ENCODE results near the gene TOP3B. TPM values are rescaled to one million over a fixed set of nuclear protein-coding genes. Genes with fewer than 3 reads are reported as not detected.

The TOP3B gene
- total RNA-seq, 1 donor from 2014 or later = 40.9 TPM

DNA sequence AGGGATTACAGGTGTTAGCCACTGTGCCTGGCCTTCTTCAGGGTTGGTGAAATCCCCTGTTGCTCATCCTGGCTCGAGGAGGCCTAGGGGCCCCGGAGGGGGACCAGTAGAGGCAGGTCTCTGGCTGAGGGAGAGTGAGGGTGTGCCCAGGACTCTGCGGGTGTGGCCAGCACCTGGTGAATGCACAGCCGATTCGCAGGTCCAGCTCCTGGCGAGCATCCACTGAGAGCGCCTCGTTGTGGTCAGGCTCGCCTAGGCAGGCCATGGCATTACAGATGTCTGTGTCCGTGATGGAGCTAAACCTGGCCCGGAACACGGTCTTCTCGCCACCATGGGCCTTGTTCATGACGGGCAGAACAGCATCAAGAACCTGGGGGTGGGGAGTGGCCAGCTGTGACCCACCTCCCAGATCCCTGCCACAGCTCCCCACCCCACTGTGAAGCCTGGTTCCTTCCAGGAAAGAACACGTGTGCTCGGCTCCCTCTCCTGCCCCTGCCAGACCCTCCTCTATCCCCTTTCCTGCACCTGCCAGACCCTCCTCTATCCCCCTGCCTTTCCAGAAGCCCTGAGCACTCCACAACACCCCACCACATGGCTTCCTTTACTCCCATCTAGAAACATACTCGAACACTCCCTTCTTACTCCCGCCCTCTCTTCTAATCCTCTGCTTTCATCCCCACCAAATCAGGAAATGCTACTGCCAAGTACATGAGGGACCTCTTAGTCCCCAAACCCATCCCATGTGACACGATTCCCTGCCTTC is 12.4 kb downstream of the TOP3B start:
- no peaks in the 10 kb centered on the region for H3K27me3 Mint-ChIP-seq (ENCODE audit: low read depth)
- intact Hi-C loops (cut with micrococcal nuclease) = no loop called here
- H3K27ac Mint-ChIP-seq = no peak overlapping the region
- H3K4me1 Mint-ChIP-seq (ENCODE audit: low read depth) = no peaks in the 10 kb centered on the region
- peaks cover 63% of the 10 kb centered on the region for H3K36me3 Mint-ChIP-seq (ENCODE audit: low read depth)
- H3K4me3 Mint-ChIP-seq (ENCODE audit: low read depth) = no peak overlapping the region
- no peak for DNase-seq (ENCODE audit: low spot score)
- H3K9me3 Mint-ChIP-seq = no peaks in the 10 kb centered on the region

DNA sequence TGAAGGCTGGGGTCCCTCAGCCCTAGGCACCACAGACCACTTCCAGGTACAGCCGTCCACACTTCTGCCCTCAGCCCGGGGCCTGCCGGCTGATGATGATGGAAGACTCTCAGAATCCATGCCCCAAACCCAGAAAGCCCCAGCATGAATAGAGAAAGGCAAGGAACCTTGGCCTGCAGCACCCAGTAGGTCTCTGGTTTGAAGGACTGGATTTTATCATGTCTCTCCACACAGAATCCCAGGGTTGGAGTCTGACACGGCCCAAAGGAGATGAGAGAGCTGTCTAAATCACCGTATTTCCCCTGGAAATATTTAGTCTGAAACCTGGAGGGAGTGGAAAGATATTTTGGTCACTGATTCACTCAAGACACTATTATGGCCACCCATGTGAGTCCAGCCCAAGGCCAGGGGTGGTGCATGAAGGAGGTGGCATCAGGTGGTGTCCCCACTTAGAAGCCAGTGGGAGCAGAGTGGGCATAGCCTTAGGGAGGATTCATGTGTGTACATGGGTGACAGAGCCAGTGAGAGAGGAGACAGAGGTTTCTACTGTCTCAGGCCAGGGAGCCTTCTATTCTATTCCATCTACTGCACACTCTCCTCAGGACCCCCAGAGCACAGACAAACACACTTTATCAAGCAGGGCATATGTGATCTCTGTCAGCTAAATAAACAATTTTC is 14.0 kb downstream of the TOP3B start:
- H3K4me3 Mint-ChIP-seq (ENCODE audit: low read depth) = no peak overlapping the region
- H3K27me3 Mint-ChIP-seq (ENCODE audit: low read depth) = no peaks in the 10 kb centered on the region
- H3K27ac Mint-ChIP-seq = no peak overlapping the region
- no peaks in the 10 kb centered on the region for H3K4me1 Mint-ChIP-seq (ENCODE audit: low read depth)
- DNase-seq (ENCODE audit: low spot score) = no peak
- intact Hi-C loops (cut with micrococcal nuclease) = no loop called here
- H3K9me3 Mint-ChIP-seq = no peaks in the 10 kb centered on the region
- peaks cover 55% of the 10 kb centered on the region for H3K36me3 Mint-ChIP-seq (ENCODE audit: low read depth)

DNA sequence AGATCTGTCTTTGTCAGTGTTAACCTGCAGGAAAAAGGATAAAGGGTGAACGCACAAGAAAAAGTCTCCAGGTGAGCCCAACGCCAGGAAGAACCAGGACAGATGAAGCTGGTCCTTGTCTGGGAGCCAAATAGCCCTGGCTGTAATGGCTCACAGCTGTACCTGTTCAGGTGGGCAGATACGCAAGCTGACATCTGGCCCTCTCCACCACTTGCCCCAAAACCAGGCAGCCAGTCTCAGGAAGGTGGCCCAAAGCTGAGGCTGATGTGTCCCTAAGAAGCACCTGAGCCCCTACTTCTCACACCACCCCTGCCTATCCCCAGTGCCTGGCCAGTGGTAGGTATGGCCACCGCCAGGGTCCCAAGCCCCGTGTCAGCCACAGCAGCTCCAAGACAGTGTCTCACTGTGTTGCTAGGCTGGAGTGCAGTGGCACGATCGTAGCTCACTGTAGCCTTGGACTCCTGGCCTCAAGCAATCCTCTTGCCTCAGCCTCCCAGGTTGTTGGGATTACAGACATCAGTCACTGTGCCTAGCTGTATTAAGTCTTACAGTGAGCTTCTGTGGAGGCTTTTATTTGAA is 14.8 kb downstream of the TOP3B start:
- Mint-ChIP-seq H3K27me3 (ENCODE audit: low read depth) (no peaks in the 10 kb centered on the region), H3K27ac (no peak overlapping the region), H3K4me3 (ENCODE audit: low read depth) (no peak overlapping the region), H3K9me3 (no peaks in the 10 kb centered on the region), H3K36me3 (ENCODE audit: low read depth) (peaks cover 54% of the 10 kb centered on the region), H3K4me1 (ENCODE audit: low read depth) (no peaks in the 10 kb centered on the region)
- no peak for DNase-seq (ENCODE audit: low spot score)
- intact Hi-C loops (cut with micrococcal nuclease) = no loop called here

DNA sequence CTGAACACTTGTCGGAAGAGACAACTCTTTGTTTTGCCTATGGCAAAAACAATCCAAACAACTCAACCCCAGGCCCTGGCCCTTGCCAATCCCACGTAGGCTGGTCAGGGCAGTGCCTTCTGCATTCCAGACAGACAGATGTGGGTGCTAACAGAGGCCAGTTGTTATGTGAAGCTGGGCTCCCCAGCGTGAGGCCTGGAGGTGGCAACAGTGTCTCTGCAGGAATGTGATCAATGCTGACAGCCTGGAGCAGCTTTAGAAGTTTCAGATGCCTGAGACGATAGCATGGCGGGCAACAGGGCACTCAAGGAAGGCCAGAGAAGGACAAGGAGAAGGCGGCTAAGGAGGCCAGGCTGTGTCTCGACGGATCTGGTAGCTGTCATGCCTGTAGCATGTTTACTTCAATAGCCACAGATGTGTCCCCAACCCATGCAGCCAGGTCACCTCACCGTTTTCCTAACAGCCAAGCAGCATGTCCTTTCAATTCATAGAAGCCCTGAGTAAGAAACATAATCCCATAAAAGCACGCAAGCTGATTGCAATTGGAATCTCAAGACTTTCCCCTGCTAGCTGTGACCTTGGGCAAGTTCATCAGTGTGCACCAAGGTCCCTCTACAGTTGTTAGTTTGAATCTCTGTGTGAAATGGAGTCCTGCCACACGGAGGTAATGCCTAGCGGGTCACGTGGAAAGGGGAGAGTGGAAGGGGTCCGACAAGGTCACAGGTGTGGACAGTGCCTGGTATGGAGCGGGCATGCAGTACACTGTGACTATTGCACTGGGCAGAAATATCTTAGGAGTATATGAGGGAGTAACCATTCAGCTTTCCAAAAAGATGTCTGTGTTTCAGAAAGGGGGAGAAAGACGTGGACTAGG is 15.7 kb downstream of the TOP3B start:
- no peaks in the 10 kb centered on the region for H3K27me3 Mint-ChIP-seq (ENCODE audit: low read depth)
- no peaks in the 10 kb centered on the region for H3K4me1 Mint-ChIP-seq (ENCODE audit: low read depth)
- no peak overlapping the region for H3K27ac Mint-ChIP-seq
- intact Hi-C loops (cut with micrococcal nuclease) = no loop called here
- no peaks in the 10 kb centered on the region for H3K9me3 Mint-ChIP-seq
- H3K36me3 Mint-ChIP-seq (ENCODE audit: low read depth) = peaks cover 55% of the 10 kb centered on the region
- H3K4me3 Mint-ChIP-seq (ENCODE audit: low read depth) = no peak overlapping the region
- no peak for DNase-seq (ENCODE audit: low spot score)

DNA sequence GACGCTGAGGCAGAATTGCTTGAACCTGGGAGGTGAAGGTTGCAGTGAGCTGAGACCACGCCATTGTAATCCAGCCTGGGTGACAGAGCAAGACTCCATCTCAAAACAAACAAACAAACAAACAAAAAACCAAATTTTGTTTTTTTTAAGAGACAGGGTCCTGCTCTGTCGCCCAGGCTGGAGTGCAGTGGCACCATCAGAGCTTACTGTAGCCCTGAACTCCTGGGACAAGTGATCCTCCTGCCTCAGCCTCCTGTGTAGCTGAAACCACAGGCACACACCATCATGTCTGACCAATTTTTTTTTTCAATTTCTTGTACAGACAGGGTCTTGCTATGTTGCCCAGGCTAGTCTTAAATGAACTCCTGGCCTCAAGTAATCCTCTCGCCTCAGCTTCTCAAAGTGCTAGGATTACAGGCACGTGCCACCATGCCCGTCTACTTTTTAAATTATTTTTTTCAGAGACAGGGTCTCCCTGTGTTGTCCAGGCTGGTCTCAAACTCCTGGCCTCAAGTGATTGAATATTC is 16.8 kb downstream of the TOP3B start:
- no peak overlapping the region for H3K4me3 Mint-ChIP-seq (ENCODE audit: low read depth)
- intact Hi-C loops (cut with micrococcal nuclease) = no loop called here
- H3K27me3 Mint-ChIP-seq (ENCODE audit: low read depth) = no peaks in the 10 kb centered on the region

DNA sequence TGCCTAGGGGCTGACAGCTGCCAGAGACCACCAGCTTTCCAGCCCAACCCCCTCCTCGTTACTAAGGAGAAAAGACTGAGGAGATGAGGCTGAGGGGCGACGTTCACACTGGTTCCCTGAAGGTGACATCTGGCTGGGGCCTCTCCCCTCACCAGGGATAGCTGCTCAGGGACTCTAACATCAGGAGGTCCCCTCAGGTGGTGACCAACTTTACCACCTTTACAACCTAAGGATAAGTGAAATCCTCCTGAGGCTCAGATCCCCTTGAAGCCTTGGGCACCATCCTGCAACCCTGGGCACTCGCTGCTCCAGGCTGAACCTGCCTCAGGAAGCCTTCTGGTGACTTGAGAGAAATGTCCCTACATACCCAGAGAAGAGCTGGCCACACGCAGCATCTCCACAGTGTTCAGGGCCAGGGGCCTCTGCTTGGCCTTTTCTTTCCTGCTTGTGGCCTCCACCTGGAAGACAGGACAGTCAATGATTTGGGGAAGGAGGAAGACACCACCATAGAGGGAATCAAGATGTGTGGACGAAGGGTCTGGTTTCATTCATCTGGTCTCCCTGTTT is 17.6 kb downstream of the TOP3B start:
- DNase-seq (ENCODE audit: low spot score) = no peak
- H3K27ac Mint-ChIP-seq = no peak overlapping the region
- H3K4me3 Mint-ChIP-seq (ENCODE audit: low read depth) = no peak overlapping the region
- peaks cover 48% of the 10 kb centered on the region for H3K36me3 Mint-ChIP-seq (ENCODE audit: low read depth)
- no peaks in the 10 kb centered on the region for H3K4me1 Mint-ChIP-seq (ENCODE audit: low read depth)
- no peaks in the 10 kb centered on the region for H3K9me3 Mint-ChIP-seq
- H3K27me3 Mint-ChIP-seq (ENCODE audit: low read depth) = no peaks in the 10 kb centered on the region
- intact Hi-C loops (cut with micrococcal nuclease) = no loop called here

More for the DNA sequence above, 16.8 kb downstream of the TOP3B start:
- H3K4me1 Mint-ChIP-seq (ENCODE audit: low read depth) = no peaks in the 10 kb centered on the region
- DNase-seq (ENCODE audit: low spot score) = no peak
- H3K9me3 Mint-ChIP-seq = no peaks in the 10 kb centered on the region
- H3K27ac Mint-ChIP-seq = no peak overlapping the region
- peaks cover 53% of the 10 kb centered on the region for H3K36me3 Mint-ChIP-seq (ENCODE audit: low read depth)

DNA sequence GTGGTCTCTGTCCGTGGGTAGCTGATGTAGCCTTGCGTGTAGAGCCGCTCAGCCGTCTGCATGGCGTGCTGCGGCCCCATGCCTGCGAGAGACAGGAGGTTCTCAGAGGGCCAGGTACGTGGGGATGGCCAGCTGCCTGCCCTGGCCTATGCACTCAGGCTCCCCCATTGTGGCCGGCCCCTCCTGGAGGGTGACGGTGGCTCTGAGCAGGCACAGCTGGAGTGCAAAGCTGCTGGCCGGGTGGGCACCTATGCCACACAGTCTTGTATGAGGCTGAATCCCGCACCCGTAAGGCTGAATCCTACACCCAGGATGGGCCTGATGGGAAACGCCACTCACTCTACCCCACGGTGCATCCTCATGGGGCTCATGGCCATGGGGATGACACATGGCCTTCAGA is 18.4 kb downstream of the TOP3B start:
- no peak overlapping the region for H3K4me3 Mint-ChIP-seq (ENCODE audit: low read depth)
- DNase-seq (ENCODE audit: low spot score) = no peak
- H3K4me1 Mint-ChIP-seq (ENCODE audit: low read depth) = no peaks in the 10 kb centered on the region
- H3K27ac Mint-ChIP-seq = no peak overlapping the region
- intact Hi-C loops (cut with micrococcal nuclease) = no loop called here
- H3K27me3 Mint-ChIP-seq (ENCODE audit: low read depth) = no peaks in the 10 kb centered on the region
- H3K36me3 Mint-ChIP-seq (ENCODE audit: low read depth) = peaks cover 50% of the 10 kb centered on the region
- no peaks in the 10 kb centered on the region for H3K9me3 Mint-ChIP-seq

DNA sequence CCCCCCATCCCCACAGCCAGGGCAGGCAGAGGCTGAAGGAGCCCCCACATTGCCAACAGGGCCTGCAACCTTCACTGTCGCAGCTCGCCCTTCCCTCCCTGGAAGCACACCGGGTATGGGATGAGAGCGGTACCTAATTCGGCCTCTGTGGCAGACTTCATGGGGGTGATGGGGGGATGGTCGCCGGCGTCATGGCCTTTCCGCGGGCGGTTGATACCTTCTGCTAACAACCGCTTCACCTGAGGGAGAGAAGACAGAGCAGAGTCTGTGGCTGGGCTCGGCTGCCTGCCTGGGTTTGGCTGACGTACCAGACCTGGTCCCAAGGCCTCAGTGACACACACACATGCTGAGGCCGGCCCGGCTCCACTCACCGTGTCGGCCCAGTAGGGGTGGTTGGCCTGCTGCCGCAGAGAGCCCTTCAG is 18.8 kb downstream of the TOP3B start:
- Mint-ChIP-seq H3K27me3 (ENCODE audit: low read depth) (no peaks in the 10 kb centered on the region), H3K36me3 (ENCODE audit: low read depth) (peaks cover 47% of the 10 kb centered on the region), H3K27ac (no peak overlapping the region), H3K9me3 (no peaks in the 10 kb centered on the region), H3K4me3 (ENCODE audit: low read depth) (no peak overlapping the region), H3K4me1 (ENCODE audit: low read depth) (no peaks in the 10 kb centered on the region)
- no peak for DNase-seq (ENCODE audit: low spot score)
- intact Hi-C loops (cut with micrococcal nuclease) = no loop called here

DNA sequence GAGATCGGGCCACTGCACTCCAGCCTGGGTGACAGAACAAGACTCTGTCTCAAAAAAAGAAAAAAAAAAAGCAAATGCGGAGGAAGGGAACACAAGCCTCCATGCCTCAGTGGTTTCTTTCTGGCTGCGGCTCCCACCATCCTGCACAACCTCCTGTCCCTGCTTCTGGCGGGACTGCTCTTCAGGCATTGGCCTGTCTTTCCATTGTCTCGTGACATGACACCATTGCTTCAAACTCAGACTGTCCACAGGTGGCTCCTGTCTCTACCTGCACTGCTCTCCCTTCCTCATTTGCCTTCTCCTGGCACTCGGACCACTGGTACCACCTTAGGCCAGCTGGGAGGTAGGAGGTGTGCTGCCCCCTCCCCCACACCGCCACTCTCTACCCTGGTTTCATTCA is 19.3 kb downstream of the TOP3B start:
- Mint-ChIP-seq H3K27ac (no peak overlapping the region), H3K4me3 (ENCODE audit: low read depth) (no peak overlapping the region)

DNA sequence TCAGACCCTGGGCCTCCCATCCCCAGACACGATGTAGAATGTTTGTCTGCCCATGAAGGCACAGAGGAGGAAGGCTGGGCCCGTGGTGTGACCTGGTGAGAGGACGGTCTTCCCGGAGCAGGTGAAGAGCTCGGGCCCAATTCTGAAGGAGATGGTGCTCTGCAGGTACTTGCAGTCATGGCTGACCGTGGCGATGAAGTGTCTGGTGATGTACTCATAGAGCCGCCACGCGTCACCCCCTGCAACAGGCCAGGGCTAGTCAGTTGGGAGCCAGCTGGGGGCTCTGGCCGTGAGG is 20.0 kb downstream of the TOP3B start:
- DNase-seq (ENCODE audit: low spot score) = no peak
- Mint-ChIP-seq H3K27me3 (ENCODE audit: low read depth) (no peaks in the 10 kb centered on the region), H3K27ac (no peak overlapping the region), H3K4me3 (ENCODE audit: low read depth) (no peak overlapping the region), H3K4me1 (ENCODE audit: low read depth) (no peaks in the 10 kb centered on the region), H3K36me3 (ENCODE audit: low read depth) (peaks cover 40% of the 10 kb centered on the region), H3K9me3 (no peaks in the 10 kb centered on the region)
- intact Hi-C loops (cut with micrococcal nuclease) = no loop called here

More for the DNA sequence above, 19.3 kb downstream of the TOP3B start:
- Mint-ChIP-seq H3K4me1 (ENCODE audit: low read depth) (no peaks in the 10 kb centered on the region), H3K9me3 (no peaks in the 10 kb centered on the region), H3K36me3 (ENCODE audit: low read depth) (peaks cover 42% of the 10 kb centered on the region), H3K27me3 (ENCODE audit: low read depth) (no peaks in the 10 kb centered on the region)
- intact Hi-C loops (cut with micrococcal nuclease) = no loop called here
- no peak for DNase-seq (ENCODE audit: low spot score)

DNA sequence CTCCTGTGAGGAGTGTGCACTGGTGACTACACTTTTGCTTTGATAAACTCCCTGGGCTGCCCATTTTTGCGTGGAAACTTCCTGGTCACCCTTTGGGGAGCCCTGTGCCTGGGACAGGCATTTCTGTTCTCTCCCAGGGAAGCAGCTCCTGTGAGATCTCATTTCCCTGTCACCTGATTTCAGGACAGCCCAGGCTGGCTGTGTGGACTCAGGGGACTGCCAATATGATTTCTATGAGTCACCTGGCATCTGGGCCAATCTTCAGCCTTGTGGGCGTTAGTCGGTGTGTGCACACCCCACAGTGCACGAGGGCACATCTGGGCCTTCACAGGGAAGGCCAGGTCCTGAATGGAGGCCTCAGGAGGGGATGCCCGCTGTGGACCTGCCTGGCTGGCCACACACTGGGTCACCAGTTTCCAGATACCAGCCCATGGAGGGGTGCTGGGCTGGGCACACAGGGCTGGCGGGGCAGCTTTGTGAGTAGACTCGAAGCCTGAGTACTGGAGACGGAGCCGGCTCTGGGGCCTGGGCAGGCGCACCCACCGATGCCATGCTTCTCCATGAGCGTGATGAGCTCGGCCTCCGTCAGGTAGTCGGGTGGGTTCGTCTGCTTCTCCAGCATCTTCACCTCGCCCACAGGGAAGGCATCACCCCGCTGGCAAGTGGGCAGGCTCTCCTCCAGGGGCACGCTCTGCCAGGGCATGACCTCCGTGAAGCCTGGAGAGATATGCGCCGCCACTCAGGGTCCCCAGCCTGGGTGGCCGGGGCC is 20.5 kb downstream of the TOP3B start:
- no peak for DNase-seq (ENCODE audit: low spot score)
- H3K27ac Mint-ChIP-seq = no peak overlapping the region
- H3K4me3 Mint-ChIP-seq (ENCODE audit: low read depth) = no peak overlapping the region
- intact Hi-C loops (cut with micrococcal nuclease) = no loop called here
- no peaks in the 10 kb centered on the region for H3K4me1 Mint-ChIP-seq (ENCODE audit: low read depth)
- no peaks in the 10 kb centered on the region for H3K9me3 Mint-ChIP-seq
- H3K27me3 Mint-ChIP-seq (ENCODE audit: low read depth) = no peaks in the 10 kb centered on the region
- peaks cover 35% of the 10 kb centered on the region for H3K36me3 Mint-ChIP-seq (ENCODE audit: low read depth)

Data from activated T-helper 2 cell treated with anti-CD3 and anti-CD28 coated beads, Interferon-gamma antibody, Interleukin-2, Interleukin-4, amounts not matched to agents 10 μg/mL and 5 μg/mL and 100 μg/mL, durations not matched to agents 14 hours and 24 hours and 36 hours (primary cell).